Hepatocyte (in vitro differentiated cells): ENCODE measurements around the gene CRACDL. TPM values are rescaled to one million over a fixed set of nuclear protein-coding genes. Genes with fewer than 3 reads are reported as not detected.

Experiments
- DNase-seq: peaks from one replicate; pipeline ENCODE4 v3.0.0-alpha.2; 2016; ENCODE audit warnings: low spot score
- H2AFZ ChIP-seq: fragments of 200-600 bp; sonication (generic); 2 replicates; pipeline ENCODE4 v1.6.0; 2016; ENCODE audit warnings: antibody characterized with exemption, mild to moderate bottlenecking
- H3K27ac ChIP-seq: fragments of 200-600 bp; sonication (generic); 2 replicates; pipeline ENCODE4 v1.5.1; 2016; ENCODE audit warnings: mild to moderate bottlenecking
- H3K27me3 ChIP-seq: fragments of 200-600 bp; sonication (generic); 2 replicates; pipeline ENCODE4 v1.6.1; 2016
- H3K36me3 ChIP-seq: fragments of 200-600 bp; sonication (generic); replicated peaks from 2 replicates; pipeline ENCODE4 v1.5.1; 2016; ENCODE audit warnings: low read depth; ENCODE audit not compliant: insufficient read depth
- H3K4me1 ChIP-seq: fragments of 200-600 bp; sonication (generic); 2 replicates; pipeline ENCODE4 v1.5.1; 2016; ENCODE audit warnings: mild to moderate bottlenecking, moderate library complexity; ENCODE audit not compliant: insufficient read depth
- H3K4me2 ChIP-seq: fragments of 200-600 bp; sonication (generic); 2 replicates; pipeline ENCODE4 v1.6.0; 2016
- H3K4me3 ChIP-seq: fragments of 200-600 bp; sonication (generic); 2 replicates; pipeline ENCODE4 v1.5.1; 2016; ENCODE audit warnings: mild to moderate bottlenecking
- H3K79me2 ChIP-seq: fragments of 200-600 bp; sonication (generic); 2 replicates; pipeline ENCODE4 v1.6.0; 2017; ENCODE audit warnings: mild to moderate bottlenecking
- H3K9me2 ChIP-seq: fragments of 200-600 bp; sonication (generic); replicated peaks from 2 replicates; pipeline ENCODE4 v1.6.0; 2017; ENCODE audit warnings: mild to moderate bottlenecking; ENCODE audit not compliant: insufficient read depth
- H3K9me3 ChIP-seq: fragments of 200-600 bp; sonication (generic); 2 replicates; pipeline ENCODE4 v1.5.1; 2016; ENCODE audit warnings: low read depth, mild to moderate bottlenecking
- H4K20me1 ChIP-seq: fragments of 200-600 bp; sonication (generic); 2 replicates; pipeline ENCODE4 v1.6.0; 2016; ENCODE audit warnings: mild to moderate bottlenecking; ENCODE audit not compliant: insufficient read depth, poor library complexity, severe bottlenecking
- CTCF ChIP-seq: fragments of 200-600 bp; sonication (generic); IDR thresholded peaks from 2 replicates; pipeline ENCODE4 v1.5.1; 2016; ENCODE audit warnings: antibody characterized with exemption, mild to moderate bottlenecking; ENCODE audit not compliant: poor library complexity
- EZH2 ChIP-seq: fragments of 200-600 bp; sonication (generic); IDR thresholded peaks from 2 replicates; pipeline ENCODE4 v1.6.1; 2016; ENCODE audit warnings: antibody characterized with exemption, mild to moderate bottlenecking, borderline replicate concordance
- EZH2phosphoT487 ChIP-seq: fragments of 200-600 bp; sonication (generic); IDR thresholded peaks from one replicate; pipeline ENCODE4 v1.6.1; 2018; ENCODE audit warnings: antibody characterized with exemption, mild to moderate bottlenecking, low read depth, moderate library complexity; ENCODE audit not compliant: unreplicated experiment, severe bottlenecking
- WGBS: methylation state at CpG from one replicate; pipeline ENCODE4 v1.1.6; 2016; ENCODE audit warnings: low lambda C conversion rate; ENCODE audit errors: missing lambda C conversion rate; 5-methylcytosine and 5-hydroxymethylcytosine counted together
- polyA plus RNA-seq: library from polyadenylated mRNA; unstranded; fragments of >200 nt; fragmentation: Nextera tagmentation; extraction: Ambion mirVana; gene quantifications from 2 replicates; pipeline ENCODE4 v1.2.1, GENCODE V29; 2016
- total RNA-seq: library from RNA; depleted of rRNA; stranded (reverse); fragments of >200 nt; gene quantifications from 2 replicates; pipeline ENCODE4 v1.2.3, GENCODE V29; 2014

Gene CRACDL
- total and polyA plus RNA-seq, 2 experiments from 2014 or later = 0.47 to 1.4 TPM

GRCh38 chr2:98914713-98915580, 21.1 kb downstream of the CRACDL start:
- no peak for DNase-seq
- H3K9me3 ChIP-seq = no peaks in the 10 kb centered on the region
- no peaks in the 10 kb centered on the region for H4K20me1 ChIP-seq
- no peaks in the 10 kb centered on the region for H3K27me3 ChIP-seq
- 91% methylated on average over 10 of the region's 10 CpGs for WGBS
- H3K4me2 ChIP-seq = no peak overlapping the region
- peaks cover 9% of the 10 kb centered on the region for H3K4me1 ChIP-seq
- H3K4me3 ChIP-seq = no peak overlapping the region
- TF ChIP-seq EZH2 (no peak), CTCF (no peak), EZH2phosphoT487 (no peak)
- H3K79me2 ChIP-seq = no peaks in the 10 kb centered on the region
- H3K9me2 ChIP-seq = no peaks in the 10 kb centered on the region
- no peak overlapping the region for H2AFZ ChIP-seq
- no peak overlapping the region for H3K27ac ChIP-seq
- no peaks in the 10 kb centered on the region for H3K36me3 ChIP-seq

- Histone ChIP-seq H3K36me3 (no peaks in the 10 kb centered on the region), H3K9me3 (no peaks in the 10 kb centered on the region), H3K4me3 (no peak overlapping the region), H3K4me2 (no peak overlapping the region), H3K79me2 (no peaks in the 10 kb centered on the region), H4K20me1 (no peaks in the 10 kb centered on the region), H2AFZ (no peak overlapping the region), H3K9me2 (no peaks in the 10 kb centered on the region), H3K27me3 (no peaks in the 10 kb centered on the region), H3K27ac (no peak overlapping the region), H3K4me1 (peaks cover 16% of the 10 kb centered on the region)
- TF ChIP-seq EZH2phosphoT487 (no peak), CTCF (no peak), EZH2 (no peak)
- no peak for DNase-seq
- WGBS = 89% methylated on average over 12 of the region's 12 CpGs
Observed at GRCh38 chr2:98913916-98914712, 21.9 kb downstream of the CRACDL start.

- no peak for DNase-seq
- Histone ChIP-seq H4K20me1 (no peaks in the 10 kb centered on the region), H3K27me3 (no peaks in the 10 kb centered on the region), H3K4me2 (no peak overlapping the region), H3K4me1 (peaks cover 25% of the 10 kb centered on the region), H3K36me3 (no peaks in the 10 kb centered on the region), H3K9me3 (no peaks in the 10 kb centered on the region), H2AFZ (no peak overlapping the region), H3K9me2 (no peaks in the 10 kb centered on the region), H3K79me2 (no peaks in the 10 kb centered on the region), H3K27ac (no peak overlapping the region), H3K4me3 (no peak overlapping the region)
- no peak for TF ChIP-seq CTCF
- TF ChIP-seq EZH2 = no peak
- no peak for TF ChIP-seq EZH2phosphoT487
- 87% methylated on average over 11 of the region's 11 CpGs for WGBS
Observed at GRCh38 chr2:98912957-98913915, 22.8 kb downstream of the CRACDL start.
